Tibial nerve (tissue), 3 donors: ENCODE measurements around the gene CFAP61.

ENCODE experiments used
- CTCF ChIP-seq, 5 experiments: fragments of 200-600 bp in 3 of 5; fragments of 450-650 bp in 2 of 5; sonication (generic) in 3 of 5; IDR thresholded peaks; one replicate each; pipeline ENCODE4 v1.5.1; 2016 to 2019; ENCODE audit warnings: antibody characterized with exemption in 5 of 5, mild to moderate bottlenecking in 3 of 5, moderate library complexity in 2 of 5
- POLR2A ChIP-seq, 2 donors: fragments of 450-650 bp; IDR thresholded peaks; one replicate each; pipeline ENCODE4 v1.6.1; 2017; ENCODE audit warnings: antibody characterized with exemption in 2 of 2, mild to moderate bottlenecking in 2 of 2, moderate library complexity in 2 of 2

- TF ChIP-seq CTCF (IDR thresholded peaks at IDR 0.05) = no peak
- no peak for TF ChIP-seq POLR2A (IDR thresholded peaks at IDR 0.05)
Measured at GRCh38 chr20:20235681-20236080, 183.3 kb downstream of the CFAP61 start.
